NCI-H446 treated with DMSO at 0.1 percent for 48 hours (cell line): ENCODE results near the gene PGA5.
"Not testable (repeated sequence)": the region's sequence is repeated elsewhere in the genome, so short reads cannot be mapped to it uniquely, and the experiment has no call there.

Source experiments
- DNase-seq: peaks from one replicate; lab custom pipeline; 2025; lab: John Stamatoyannopoulos, UW

Gene PGA5

GRCh38 chr11:61226457-61227137 lies 14.4 kb upstream of the PGA5 start:
- not testable (repeated sequence) for DNase-seq

GRCh38 chr11:61229458-61229857 lies 11.5 kb upstream of the PGA5 start:
- DNase-seq: not testable (repeated sequence)

- DNase-seq: not testable (repeated sequence)
Observed at GRCh38 chr11:61231033-61231432, 9.9 kb upstream of the PGA5 start.

- not testable (repeated sequence) for DNase-seq
Observed at GRCh38 chr11:61231585-61231984, 9.4 kb upstream of the PGA5 start.

- DNase-seq: not testable (repeated sequence)
Observed at GRCh38 chr11:61232548-61233145, 8.3 kb upstream of the PGA5 start.

- not testable (repeated sequence) for DNase-seq
Observed at GRCh38 chr11:61237130-61237529, 3.8 kb upstream of the PGA5 start.

- DNase-seq: not testable (repeated sequence)
Observed at GRCh38 chr11:61240288-61240687, 687 bp upstream of the PGA5 start.

- not testable (repeated sequence) for DNase-seq
Observed at GRCh38 chr11:61241526-61241925, 551 bp downstream of the PGA5 start.

GRCh38 chr11:61245284-61245964 lies 4.4 kb downstream of the PGA5 start:
- not testable (repeated sequence) for DNase-seq

GRCh38 chr11:61248071-61248470 lies 7.1 kb downstream of the PGA5 start:
- not testable (repeated sequence) for DNase-seq

- DNase-seq: not testable (repeated sequence)
Observed at GRCh38 chr11:61249201-61249600, 8.2 kb downstream of the PGA5 start.

GRCh38 chr11:61250796-61251765 lies 10.1 kb downstream of the PGA5 start:
- not testable (repeated sequence) for DNase-seq

GRCh38 chr11:61252332-61252731 lies 11.4 kb downstream of the PGA5 start:
- DNase-seq: not testable (repeated sequence)

GRCh38 chr11:61254403-61255025 lies 13.5 kb downstream of the PGA5 start:
- no peak for DNase-seq

GRCh38 chr11:61256710-61257482 lies 15.9 kb downstream of the PGA5 start:
- DNase-seq: no peak

- no peak for DNase-seq
Observed at GRCh38 chr11:61258546-61258945, 17.6 kb downstream of the PGA5 start.

GRCh38 chr11:61259363-61259762 lies 18.4 kb downstream of the PGA5 start:
- no peak for DNase-seq

GRCh38 chr11:61264371-61264770 lies 23.4 kb downstream of the PGA5 start:
- DNase-seq: no peak

GRCh38 chr11:61264795-61265194 lies 23.8 kb downstream of the PGA5 start:
- no peak for DNase-seq

- DNase-seq: no peak
Observed at GRCh38 chr11:61265357-61265756, 24.4 kb downstream of the PGA5 start.

- no peak for DNase-seq
Observed at GRCh38 chr11:61266602-61267001, 25.6 kb downstream of the PGA5 start.
